Central memory CD4-positive, alpha-beta T cell (primary cell): ENCODE data around the gene LRRC2.
"Not testable (repeated sequence)": the region's sequence is repeated elsewhere in the genome, so short reads cannot be mapped to it uniquely, and the experiment has no call there.

Experiments used
- DNase-seq: peaks from one replicate; pipeline ENCODE4 v3.0.0; 2022

Gene LRRC2

GRCh38 chr3:46551615-46552014 lies 14.5 kb downstream of the LRRC2 start:
- no peak for DNase-seq

DNA sequence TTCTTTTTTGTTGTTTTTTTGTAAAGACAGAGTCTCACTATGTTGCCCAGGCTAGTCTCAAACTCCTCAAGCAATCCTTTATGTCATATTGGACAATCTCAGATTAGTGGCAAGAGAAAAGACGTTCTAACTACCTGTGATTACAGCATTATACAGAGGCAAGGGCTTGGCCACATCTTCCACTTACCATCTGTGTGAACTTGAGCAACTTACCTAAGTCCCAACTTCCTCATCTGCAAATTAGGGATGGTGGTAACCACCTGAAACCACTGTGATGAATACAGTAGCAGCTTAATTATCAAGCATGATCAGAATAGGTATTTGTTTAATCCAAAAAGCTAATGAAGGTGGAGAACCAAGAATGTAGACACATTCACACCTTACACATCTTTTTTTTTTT lies 16.1 kb downstream of the LRRC2 start:
- no peak for DNase-seq

GRCh38 chr3:46549408-46549904 lies 16.6 kb downstream of the LRRC2 start:
- no peak for DNase-seq

DNA sequence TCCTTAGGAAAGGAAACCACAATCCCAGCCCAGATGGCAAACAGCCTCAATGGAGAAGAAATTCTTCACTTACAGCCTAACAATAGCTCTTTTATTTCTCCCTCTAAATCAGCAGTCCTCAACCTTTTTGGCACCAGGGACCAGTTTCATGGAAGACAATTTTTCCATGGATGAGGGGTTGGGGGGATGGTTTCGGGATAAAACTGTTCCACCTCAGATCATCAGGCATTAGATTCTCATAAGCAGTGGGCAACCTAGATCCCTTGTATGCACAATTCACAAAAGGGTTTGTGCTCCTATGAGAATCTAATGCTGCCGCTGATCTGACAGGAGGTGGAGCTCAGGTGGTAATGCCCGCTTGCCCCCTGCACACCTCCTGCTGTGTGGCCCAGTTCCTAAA lies 17.5 kb downstream of the LRRC2 start:
- not testable (repeated sequence) for DNase-seq

DNA sequence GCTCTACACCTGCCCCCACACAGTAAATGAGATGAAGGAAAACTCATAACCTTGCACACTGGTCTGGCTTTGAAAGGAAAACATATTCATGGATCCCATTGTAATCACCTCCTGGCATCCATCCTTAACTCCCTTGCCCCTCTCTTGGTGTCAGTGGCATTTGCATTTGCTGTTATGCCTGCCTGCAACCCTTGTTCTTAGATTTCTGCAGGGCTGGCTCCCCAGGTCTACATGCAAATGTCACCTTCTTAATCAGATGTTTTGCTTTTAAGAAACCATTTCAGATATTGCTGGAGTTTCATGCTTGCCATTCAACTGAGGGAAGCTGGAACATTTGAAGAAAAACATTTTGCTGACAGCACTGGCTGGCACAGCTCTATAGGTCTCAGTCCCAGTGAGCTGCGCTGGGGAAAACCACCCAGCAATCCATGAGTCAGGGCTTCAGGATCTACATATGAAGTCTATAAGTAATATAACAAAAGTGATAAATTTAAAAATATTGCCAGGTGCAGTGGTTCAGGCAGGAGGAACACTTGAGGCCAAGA lies 19.1 kb downstream of the LRRC2 start:
- DNase-seq = no peak

DNA sequence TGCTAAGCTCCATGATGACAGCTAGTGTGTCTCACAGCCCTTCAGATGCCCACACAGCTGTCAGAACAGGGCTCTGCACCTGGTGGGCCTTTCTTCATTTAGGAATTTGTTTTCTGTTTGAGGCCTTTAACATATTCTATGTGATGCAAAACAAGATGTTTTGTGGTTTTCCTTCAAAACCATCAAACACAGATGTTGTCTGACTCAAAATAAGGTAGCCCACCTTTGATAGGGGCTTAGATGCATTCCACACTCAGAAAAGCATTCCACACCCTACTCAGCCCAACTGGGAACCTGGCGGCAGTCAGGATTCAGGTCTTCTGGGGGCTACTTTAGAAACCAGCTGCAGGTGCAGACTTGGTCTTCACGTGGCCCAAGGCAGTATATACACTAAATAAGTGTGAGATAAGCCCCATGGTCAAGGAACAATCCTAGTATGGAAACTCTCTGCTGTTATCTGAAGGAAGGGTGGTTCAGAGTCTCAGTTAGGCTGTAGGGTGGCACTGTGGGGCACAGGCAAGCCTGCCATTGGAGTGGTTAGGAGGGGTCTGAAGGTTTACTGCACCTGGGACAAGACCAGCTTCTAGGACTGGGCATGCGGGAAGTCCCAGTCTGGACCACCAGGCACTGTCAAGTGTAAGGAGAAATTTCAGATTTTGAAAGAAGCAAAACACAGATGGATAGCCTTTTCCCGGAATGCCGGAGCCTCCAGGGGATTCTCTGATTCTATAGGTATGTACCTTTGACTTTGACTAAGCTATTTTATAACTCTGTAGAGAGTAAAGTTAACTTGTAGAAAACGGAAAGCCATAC lies 20.1 kb downstream of the LRRC2 start:
- no peak for DNase-seq

DNA sequence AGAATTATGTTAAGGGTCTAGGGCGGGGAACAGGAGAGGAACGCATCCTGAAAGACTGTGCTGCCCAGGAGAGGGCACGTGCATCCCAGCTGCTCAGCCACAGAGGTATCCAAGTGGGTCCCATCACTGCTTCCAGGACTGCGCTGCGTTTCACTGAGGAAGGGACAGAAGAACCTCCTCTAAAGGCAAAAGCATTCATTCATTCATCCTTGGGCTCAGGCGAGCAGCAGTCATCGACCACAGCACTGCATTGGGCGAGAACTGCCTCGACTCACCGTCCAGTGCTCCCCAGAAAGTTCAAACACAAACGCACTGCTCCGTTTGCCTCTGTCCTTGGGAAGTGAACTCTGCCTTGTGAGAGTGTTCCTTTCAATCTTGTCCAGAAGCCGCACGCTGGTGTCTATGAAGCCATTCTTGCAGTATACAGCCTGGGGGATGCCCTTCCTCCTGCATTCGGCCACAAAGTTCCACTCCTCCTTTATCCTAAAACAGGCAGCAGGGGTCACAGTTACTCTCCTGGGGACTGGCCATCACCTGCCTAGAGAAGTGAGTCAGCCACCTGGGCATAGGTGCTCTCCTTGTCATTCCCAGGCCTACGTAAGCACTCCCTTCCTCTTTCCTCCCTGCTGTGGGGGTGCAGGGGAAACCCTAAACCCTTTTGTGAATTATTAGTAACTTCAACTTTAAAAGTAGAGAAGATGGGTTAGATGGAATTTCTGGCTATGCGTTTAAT lies 21.2 kb downstream of the LRRC2 start:
- DNase-seq = no peak

GRCh38 chr3:46542801-46543201 lies 23.3 kb downstream of the LRRC2 start:
- no peak for DNase-seq

DNA sequence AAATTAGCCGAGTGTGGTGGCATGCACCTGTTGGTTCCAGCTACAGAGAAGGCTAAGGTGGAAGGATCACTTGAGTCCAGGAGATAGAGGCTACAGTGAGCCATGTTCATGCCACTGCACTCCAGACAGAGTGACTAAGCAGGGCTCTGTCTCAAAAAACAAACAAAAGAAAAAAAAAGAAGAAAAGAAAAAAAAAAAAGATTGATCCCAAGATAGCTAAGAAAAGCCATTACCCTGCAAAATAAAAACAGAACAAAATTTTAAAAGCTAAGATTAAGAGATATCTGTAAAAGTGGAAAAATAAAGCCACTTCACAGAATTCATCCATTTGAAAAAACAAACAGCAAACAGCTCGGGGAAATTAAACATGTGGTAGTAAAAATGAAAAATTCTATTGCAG lies 23.8 kb downstream of the LRRC2 start:
- no peak for DNase-seq

DNA sequence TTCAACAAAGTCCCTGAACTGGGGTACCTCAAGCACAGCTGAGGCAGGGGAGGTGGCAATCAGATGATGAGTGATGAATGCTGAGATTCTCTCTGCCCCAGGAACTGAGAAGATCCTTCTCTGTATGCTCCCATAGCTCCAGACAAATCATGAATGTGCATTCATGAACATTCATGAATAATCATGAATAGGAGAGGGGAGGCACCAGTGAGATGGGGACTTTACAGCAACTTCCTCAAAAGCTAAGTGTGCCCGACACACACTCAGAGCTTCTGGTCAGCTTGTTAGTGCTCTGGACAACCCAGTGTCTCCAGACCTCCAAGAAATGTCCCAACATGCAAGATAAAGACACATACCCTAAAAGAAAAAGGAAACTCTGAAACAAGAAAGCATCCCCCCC lies 24.3 kb downstream of the LRRC2 start:
- no peak for DNase-seq

DNA sequence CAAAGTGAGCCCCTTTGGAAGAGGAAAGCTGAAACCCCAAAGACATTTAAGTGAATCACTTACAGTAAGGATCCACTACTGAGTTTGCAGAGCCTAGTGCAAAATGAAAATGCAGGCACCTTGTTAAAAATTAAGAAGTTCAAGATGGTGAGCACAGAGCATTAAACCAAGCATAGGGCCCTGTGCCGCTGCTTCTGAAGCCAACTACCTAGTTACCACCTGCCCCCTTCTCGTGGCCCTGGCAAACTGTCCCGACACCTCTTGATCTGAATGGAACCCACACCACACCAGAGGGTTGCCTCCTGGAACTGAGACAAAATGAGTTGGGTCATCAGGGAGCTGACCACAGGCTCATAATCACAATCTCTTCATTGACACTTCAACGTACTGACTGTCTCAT lies 25.6 kb downstream of the LRRC2 start:
- no peak for DNase-seq

GRCh38 chr3:46539443-46540005 lies 26.6 kb downstream of the LRRC2 start:
- no peak for DNase-seq

GRCh38 chr3:46538803-46539442 lies 27.2 kb downstream of the LRRC2 start:
- DNase-seq = peak; percentile 92

DNA sequence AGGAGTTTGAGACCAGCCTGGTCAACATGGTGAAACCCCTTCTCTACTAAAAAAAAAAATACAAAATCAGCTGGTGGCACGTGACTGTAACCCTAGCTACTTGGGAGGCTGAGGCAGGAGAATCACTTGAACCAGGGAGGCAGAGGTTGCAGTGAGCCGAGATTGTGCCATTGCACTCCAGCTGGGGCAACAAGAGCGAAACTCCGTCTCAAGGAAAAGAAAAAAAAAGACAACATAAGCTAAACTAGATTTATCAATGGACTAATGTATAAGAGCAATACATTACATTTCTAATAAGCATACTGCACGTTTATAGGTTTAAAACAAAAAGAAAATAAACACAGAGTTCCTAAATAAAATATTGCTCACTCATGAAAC lies 27.7 kb downstream of the LRRC2 start:
- not testable (repeated sequence) for DNase-seq

- DNase-seq = no peak
Measured at GRCh38 chr3:46537779-46538178, 28.3 kb downstream of the LRRC2 start.

DNA sequence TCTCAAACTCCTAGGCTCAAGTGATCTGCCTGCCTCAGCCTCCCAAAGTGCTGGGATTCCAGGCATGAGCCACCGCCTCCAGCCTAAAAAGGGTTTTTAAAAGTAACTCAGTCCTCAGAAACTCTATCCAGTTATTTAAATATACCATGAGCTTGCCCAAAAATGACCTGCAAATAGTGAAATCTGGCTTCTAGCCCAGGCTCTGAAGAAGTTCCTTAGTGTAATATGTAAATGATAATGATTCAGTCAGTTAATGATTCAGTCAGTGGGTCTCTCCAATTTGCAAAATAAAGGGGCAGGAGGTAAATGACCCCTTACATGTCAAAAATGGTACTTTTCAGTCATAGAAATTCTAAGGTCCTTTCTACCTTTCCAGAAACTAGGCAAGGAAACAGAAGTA lies 28.8 kb downstream of the LRRC2 start:
- no peak for DNase-seq

DNA sequence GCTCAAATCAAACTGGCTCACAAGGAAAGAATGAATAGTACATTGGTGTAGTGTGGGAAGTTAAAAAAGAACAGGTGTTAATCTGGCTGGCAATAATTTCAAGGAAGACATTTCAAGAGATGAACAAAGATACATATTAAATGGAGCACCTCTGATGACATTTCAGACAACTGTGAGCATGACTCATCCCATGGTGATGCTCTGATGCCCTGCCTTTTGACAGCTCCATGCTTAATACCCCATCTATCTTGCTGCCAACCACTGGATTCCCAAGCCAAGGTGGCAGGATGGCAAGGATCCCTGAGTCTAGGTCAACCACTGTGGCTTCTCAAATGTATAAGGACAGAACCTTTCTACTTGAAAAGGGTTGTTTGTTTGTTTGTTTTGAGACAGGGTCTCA lies 29.3 kb downstream of the LRRC2 start:
- DNase-seq = no peak

GRCh38 chr3:46535746-46536145 lies 30.4 kb downstream of the LRRC2 start:
- no peak for DNase-seq

DNA sequence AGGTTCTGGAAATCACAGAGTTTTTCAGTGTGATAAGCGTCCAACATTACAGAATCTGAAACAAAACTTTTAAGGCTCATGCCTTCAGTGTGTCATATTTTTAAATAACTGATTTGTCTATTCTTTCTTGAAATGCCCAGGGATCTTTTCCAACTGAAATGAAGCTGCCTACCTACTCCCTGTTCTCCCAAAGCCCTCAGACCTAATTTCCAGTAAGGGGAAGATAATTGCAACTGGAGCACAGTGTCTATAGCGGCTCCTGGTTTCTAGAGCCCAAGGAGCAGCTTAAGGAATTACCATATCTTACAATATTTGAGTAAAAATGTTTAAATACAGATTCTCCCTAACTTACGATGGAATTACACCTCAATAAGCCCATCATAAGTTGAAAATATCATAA lies 33.0 kb downstream of the LRRC2 start:
- DNase-seq = no peak

- DNase-seq = no peak
Measured at GRCh38 chr3:46527239-46527638, 38.9 kb downstream of the LRRC2 start.

GRCh38 chr3:46524832-46525231 lies 41.3 kb downstream of the LRRC2 start:
- DNase-seq = no peak

GRCh38 chr3:46524008-46524407 lies 42.1 kb downstream of the LRRC2 start:
- DNase-seq = no peak

GRCh38 chr3:46523556-46523955 lies 42.5 kb downstream of the LRRC2 start:
- no peak for DNase-seq
